HUES6 (cell line): ENCODE results near the gene SMYD2.

Experiments
- H3K27ac ChIP-seq: 2 replicates; pipeline ENCODE4 v1.7.0; 2013; ENCODE audit warnings: low read depth, mild to moderate bottlenecking, low read length, inconsistent platforms
- H3K27me3 ChIP-seq: 2 replicates; pipeline ENCODE4 v1.6.1; 2013; ENCODE audit warnings: low read length; ENCODE audit not compliant: control insufficient read depth, insufficient read depth
- H3K36me3 ChIP-seq: 2 replicates; pipeline ENCODE4 v1.6.1; 2013; ENCODE audit warnings: low read length; ENCODE audit not compliant: control insufficient read depth, insufficient read depth
- H3K4me1 ChIP-seq: 2 replicates; pipeline ENCODE4 v1.6.1; 2013; ENCODE audit warnings: low read length; ENCODE audit not compliant: control insufficient read depth, insufficient read depth
- H3K4me3 ChIP-seq: 2 replicates; pipeline ENCODE4 v1.5.1; 2013; ENCODE audit warnings: low read depth, low read length
- H3K9ac ChIP-seq: one replicate; pipeline ENCODE4 v1.6.1; 2013; ENCODE audit warnings: mild to moderate bottlenecking, low read length
- H3K9me3 ChIP-seq: 2 replicates; pipeline ENCODE4 v1.6.1; 2013; ENCODE audit warnings: low read depth, low read length; ENCODE audit not compliant: control insufficient read depth, insufficient read depth

SMYD2 gene

DNA sequence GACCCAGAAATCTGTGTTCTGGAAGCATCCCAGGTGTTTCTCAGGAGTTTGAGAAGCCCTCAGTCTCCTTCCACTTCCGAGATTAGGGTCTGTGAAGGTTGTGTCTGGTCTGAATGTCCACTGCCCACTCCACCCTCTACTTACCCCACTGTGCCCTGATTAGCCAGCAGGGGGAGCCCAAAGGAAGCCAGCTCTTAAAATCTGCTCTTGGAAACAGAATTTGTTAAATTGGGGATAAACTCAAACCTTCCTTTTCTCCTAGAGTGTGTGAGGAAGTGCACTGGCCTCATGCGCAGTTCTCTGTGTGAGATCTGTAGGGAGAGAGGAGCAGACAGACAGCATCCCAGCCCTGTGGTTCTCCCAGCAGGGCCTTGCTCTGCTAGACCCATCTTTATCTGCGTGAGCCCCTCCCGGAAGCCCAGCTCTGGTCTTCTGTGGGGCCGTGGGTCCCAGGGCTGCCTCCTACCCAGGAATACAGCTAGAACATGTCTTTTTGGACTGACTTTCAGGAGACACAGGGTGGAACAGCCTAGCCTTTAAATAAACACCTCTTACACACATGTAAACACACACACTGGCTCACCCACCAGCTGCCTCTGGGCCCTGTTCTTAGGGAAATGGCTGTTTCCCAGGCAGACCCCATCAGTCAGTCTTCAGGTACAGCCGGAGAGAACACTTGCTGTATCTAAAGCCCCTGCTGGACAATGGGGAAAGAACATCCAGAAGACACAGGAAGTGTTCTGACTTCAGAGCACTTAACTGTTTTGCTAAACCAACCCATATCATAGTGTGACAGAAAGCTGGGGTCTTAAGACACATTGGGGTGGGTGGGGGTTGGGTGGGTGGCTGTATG lies 52.2 kb downstream of the SMYD2 start:
- Histone ChIP-seq H3K9me3 (no peaks in the 10 kb centered on the region), H3K9ac (no peak overlapping the region), H3K36me3 (peaks cover 24% of the 10 kb centered on the region; the same call in 1 of the 2 replicates), H3K4me1 (peaks cover 27% of the 10 kb centered on the region), H3K27me3 (no peaks in the 10 kb centered on the region), H3K27ac (no peak overlapping the region), H3K4me3 (no peak overlapping the region)

GRCh38 chr1:214335567-214335966 lies 54.6 kb downstream of the SMYD2 start:
- Histone ChIP-seq H3K27ac (no peak overlapping the region), H3K4me1 (peaks cover 27% of the 10 kb centered on the region), H3K9me3 (no peaks in the 10 kb centered on the region), H3K36me3 (peaks cover 15% of the 10 kb centered on the region; the same call in 1 of the 2 replicates), H3K9ac (no peak overlapping the region), H3K27me3 (no peaks in the 10 kb centered on the region), H3K4me3 (no peak overlapping the region)

- peaks cover 8% of the 10 kb centered on the region; the same call in 1 of the 2 replicates for H3K36me3 ChIP-seq
- no peak overlapping the region for H3K9ac ChIP-seq
- H3K9me3 ChIP-seq = no peaks in the 10 kb centered on the region
- no peak overlapping the region for H3K27ac ChIP-seq
- H3K4me1 ChIP-seq = peaks cover 27% of the 10 kb centered on the region
- no peak overlapping the region for H3K4me3 ChIP-seq
- no peaks in the 10 kb centered on the region for H3K27me3 ChIP-seq
These were observed 56.1 kb downstream of the SMYD2 start for GRCh38 chr1:214337015-214337414.

DNA sequence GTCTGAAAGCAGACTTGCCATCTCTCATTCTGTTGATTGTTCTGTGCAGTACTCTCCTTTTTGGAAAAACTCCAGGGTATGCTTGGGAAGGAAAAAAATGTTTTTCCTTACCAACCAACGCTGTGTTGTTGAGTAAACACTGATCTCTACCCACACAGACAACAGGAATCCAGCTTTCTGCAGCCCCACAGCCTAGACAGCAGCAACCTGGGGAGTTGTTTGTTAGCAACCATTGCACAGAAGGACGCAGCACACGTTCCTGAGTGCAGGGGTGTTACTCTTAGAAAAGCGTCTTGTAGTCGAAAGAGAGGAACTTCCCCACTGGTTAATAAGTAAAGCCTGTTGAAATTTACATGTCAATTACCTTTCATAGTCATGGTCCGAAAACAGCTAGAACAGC lies 56.6 kb downstream of the SMYD2 start:
- peaks cover 27% of the 10 kb centered on the region for H3K4me1 ChIP-seq
- H3K9ac ChIP-seq = no peak overlapping the region
- H3K27me3 ChIP-seq = no peaks in the 10 kb centered on the region
- H3K9me3 ChIP-seq = no peaks in the 10 kb centered on the region
- no peak overlapping the region for H3K27ac ChIP-seq
- H3K4me3 ChIP-seq = no peak overlapping the region
- H3K36me3 ChIP-seq = peaks cover 8% of the 10 kb centered on the region; the same call in 1 of the 2 replicates

GRCh38 chr1:214338212-214338611 lies 57.3 kb downstream of the SMYD2 start:
- Histone ChIP-seq H3K36me3 (peaks cover 12% of the 10 kb centered on the region; the same call in 1 of the 2 replicates), H3K4me3 (no peak overlapping the region), H3K9ac (no peak overlapping the region), H3K4me1 (peaks cover 22% of the 10 kb centered on the region), H3K9me3 (no peaks in the 10 kb centered on the region), H3K27ac (no peak overlapping the region), H3K27me3 (no peaks in the 10 kb centered on the region)

GRCh38 chr1:214341459-214341858 lies 60.5 kb downstream of the SMYD2 start:
- no peak overlapping the region for H3K27ac ChIP-seq
- peaks cover 23% of the 10 kb centered on the region for H3K36me3 ChIP-seq
- H3K4me3 ChIP-seq = no peak overlapping the region
- peaks cover 10% of the 10 kb centered on the region; the same call in 1 of the 2 replicates for H3K4me1 ChIP-seq
- peaks cover 5% of the 10 kb centered on the region; the same call in 1 of the 2 replicates for H3K9me3 ChIP-seq
- H3K9ac ChIP-seq = no peak overlapping the region
- H3K27me3 ChIP-seq = no peaks in the 10 kb centered on the region

GRCh38 chr1:214341932-214342331 lies 61.0 kb downstream of the SMYD2 start:
- Histone ChIP-seq H3K4me3 (no peak overlapping the region), H3K27ac (no peak overlapping the region), H3K4me1 (peaks cover 10% of the 10 kb centered on the region; the same call in 1 of the 2 replicates), H3K9ac (no peak overlapping the region), H3K9me3 (peaks cover 5% of the 10 kb centered on the region; the same call in 1 of the 2 replicates), H3K36me3 (peaks cover 23% of the 10 kb centered on the region), H3K27me3 (no peaks in the 10 kb centered on the region)

GRCh38 chr1:214342525-214342924 lies 61.6 kb downstream of the SMYD2 start:
- Histone ChIP-seq H3K27ac (no peak overlapping the region), H3K27me3 (no peaks in the 10 kb centered on the region), H3K4me1 (peaks cover 5% of the 10 kb centered on the region; the same call in 1 of the 2 replicates), H3K9me3 (peaks cover 5% of the 10 kb centered on the region; the same call in 1 of the 2 replicates), H3K9ac (no peak overlapping the region), H3K4me3 (no peak overlapping the region), H3K36me3 (peaks cover 28% of the 10 kb centered on the region)

- Histone ChIP-seq H3K27me3 (no peaks in the 10 kb centered on the region), H3K4me1 (peaks cover 9% of the 10 kb centered on the region), H3K27ac (no peak overlapping the region), H3K9ac (no peak overlapping the region), H3K36me3 (peaks cover 37% of the 10 kb centered on the region), H3K4me3 (no peak overlapping the region), H3K9me3 (peaks cover 5% of the 10 kb centered on the region; the same call in 1 of the 2 replicates)
These were observed 63.9 kb downstream of the SMYD2 start for GRCh38 chr1:214344897-214345296.

- Histone ChIP-seq H3K9ac (no peak overlapping the region), H3K4me1 (peaks cover 10% of the 10 kb centered on the region), H3K4me3 (no peak overlapping the region), H3K27ac (no peak overlapping the region), H3K9me3 (peaks cover 5% of the 10 kb centered on the region; the same call in 1 of the 2 replicates), H3K27me3 (no peaks in the 10 kb centered on the region), H3K36me3 (peaks cover 51% of the 10 kb centered on the region)
These were observed 68.0 kb downstream of the SMYD2 start for GRCh38 chr1:214349008-214349407.

- Histone ChIP-seq H3K4me3 (no peak overlapping the region), H3K4me1 (peaks cover 16% of the 10 kb centered on the region), H3K9me3 (0 out of 2 replicates have a peak, but pooled peaks cover 2% of the 10 kb centered on the region), H3K27me3 (no peaks in the 10 kb centered on the region), H3K36me3 (peaks cover 51% of the 10 kb centered on the region), H3K9ac (no peak overlapping the region), H3K27ac (no peak overlapping the region)
These were observed 68.8 kb downstream of the SMYD2 start for GRCh38 chr1:214349781-214350180.
